ENCODE results near the gene FLT3LG. TPM values are rescaled to one million over a fixed set of nuclear protein-coding genes. Genes with fewer than 3 reads are reported as not detected.

The FLT3LG gene
- total and polyA plus RNA-seq, 2 of the 8 experiments (the other 6 are each of a cell fraction or from before 2014, with no cell fraction given): 1.6 to 3.2 TPM

GRCh38 chr19:49507803-49508494 lies 33.9 kb downstream of the FLT3LG start (continued):
- no peak for TF ChIP-seq CHD7 (IDR thresholded peaks at IDR 0.05; ENCODE audit: insufficient replicate concordance, low read length)
- TF ChIP-seq BRCA1 (IDR thresholded peaks at IDR 0.05; ENCODE audit: low read depth, low read length): no peak
- TF ChIP-seq CTCF (IDR thresholded peaks at IDR 0.05; ENCODE audit: control extremely low read depth in 1 of 3, insufficient read depth in 1 of 3, low read depth in 1 of 3, low read length in 3 of 3): no peak
- no peak for TF ChIP-seq RNF2 (IDR thresholded peaks at IDR 0.05; ENCODE audit: borderline replicate concordance, low read depth, low read length, missing control alignments, poor library complexity, severe bottlenecking)
- TF ChIP-seq ZNF274 (IDR thresholded peaks at IDR 0.05; ENCODE audit: borderline replicate concordance, extremely low read depth, low read length): no peak

All from H1 (cell line).